T-cell (primary cell): ENCODE measurements around the gene SPSB4. TPM values are rescaled to one million over a fixed set of nuclear protein-coding genes. Genes with fewer than 3 reads are reported as not detected.

Experiments used
- ATAC-seq, 4 experiments: fragments of 200-7000 bp in 3 of 4; fragments of 150-1000 bp in 1 of 4; cut with Tn5 transposase; replicated peaks in 1 of 4; 1 replicate in 3 of 4; 2 replicates in 1 of 4; pipeline ENCODE4 v1.10.0; 2021; ENCODE audit warnings: moderate library complexity in 3 of 4, mild to moderate bottlenecking in 2 of 4, moderate number of reproducible peaks in 1 of 4
- CTCF ChIA-PET, 2 donors: fragments of 300-600 bp; sonication (Branson Sonifier 250); formaldehyde crosslinking; loops; one replicate each; lab custom pipeline; 2022; ENCODE audit warnings: antibody characterized with exemption in 2 of 2; lab: Charles Lee
- POLR2A ChIA-PET, 2 donors: fragments of 300-600 bp; sonication (Branson Sonifier 250); formaldehyde crosslinking; loops; one replicate each; lab custom pipeline; 2022; ENCODE audit warnings: antibody characterized with exemption in 2 of 2; lab: Charles Lee
- DNase-seq, 35 experiments: peaks; one replicate each; pipeline versions ENCODE4 v3.0.0 to v3.0.0-alpha.2; 2013 to 2023
- H3K27ac ChIP-seq: one replicate; pipeline ENCODE4 v1.5.1; 2013; ENCODE audit warnings: low read length
- H3K27me3 ChIP-seq, 2 experiments: replicated peaks in 1 of 2; 1 replicate in 1 of 2; 2 replicates in 1 of 2; pipeline versions ENCODE4 v1.6.1 to v1.7.0; 2013; ENCODE audit warnings: low read length in 1 of 2, mixed read lengths in 1 of 2; ENCODE audit not compliant: control insufficient read depth in 2 of 2, insufficient read depth in 2 of 2; ENCODE audit errors: extremely low read depth in 1 of 2
- H3K36me3 ChIP-seq, 2 donors: 1 replicate in 1 of 2; 2 replicates in 1 of 2; pipeline versions ENCODE4 v1.6.1 to v1.7.0; 2013; ENCODE audit warnings: low read length in 1 of 2; ENCODE audit not compliant: control insufficient read depth in 2 of 2, insufficient read depth in 1 of 2; ENCODE audit errors: extremely low read depth in 1 of 2
- H3K4me1 ChIP-seq, 2 experiments: 1 replicate in 1 of 2; 2 replicates in 1 of 2; pipeline versions ENCODE4 v1.6.1 to v1.7.0; 2013; ENCODE audit warnings: low read length in 2 of 2, mixed read lengths in 1 of 2; ENCODE audit not compliant: insufficient read depth in 2 of 2, control insufficient read depth in 1 of 2; ENCODE audit errors: extremely low read depth in 1 of 2
- H3K4me3 ChIP-seq, 2 donors: 1 replicate in 1 of 2; 2 replicates in 1 of 2; pipeline versions ENCODE4 v1.5.1 to v1.7.0; 2013; ENCODE audit warnings: mild to moderate bottlenecking in 2 of 2, low read length in 1 of 2, moderate library complexity in 1 of 2; ENCODE audit not compliant: control insufficient read depth in 1 of 2; ENCODE audit errors: extremely low read depth in 1 of 2
- H3K9me3 ChIP-seq: 2 replicates; pipeline ENCODE4 v1.7.0; 2013
- H3K27ac Mint-ChIP-seq, 2 donors: one replicate each; pipeline ENCODE4 v1.8.0; 2020 to 2021; ENCODE audit warnings: mild to moderate bottlenecking in 2 of 2, mixed read lengths in 2 of 2
- H3K27me3 Mint-ChIP-seq, 2 donors: one replicate each; pipeline ENCODE4 v1.8.0; 2021 to 2022; ENCODE audit warnings: mixed read lengths in 2 of 2
- H3K36me3 Mint-ChIP-seq: one replicate; pipeline ENCODE4 v1.8.0; 2021; ENCODE audit warnings: mixed read lengths
- H3K4me1 Mint-ChIP-seq, 3 donors: one replicate each; pipeline ENCODE4 v1.8.0; 2020 to 2022; ENCODE audit warnings: mixed read lengths in 3 of 3, mild to moderate bottlenecking in 1 of 3
- H3K4me3 Mint-ChIP-seq, 3 donors: one replicate each; pipeline ENCODE4 v1.8.0; 2020 to 2022; ENCODE audit warnings: mild to moderate bottlenecking in 3 of 3, mixed read lengths in 3 of 3, moderate library complexity in 3 of 3
- H3K9me3 Mint-ChIP-seq, 3 donors: one replicate each; pipeline ENCODE4 v1.8.0; 2020 to 2022; ENCODE audit warnings: mixed read lengths in 3 of 3
- WGBS: methylation state at CpG from one replicate; pipeline ENCODE4 v1.1.5; 2013; ENCODE audit warnings: missing lambda C conversion rate; ENCODE audit not compliant: insufficient coverage; 5-methylcytosine and 5-hydroxymethylcytosine counted together
- total RNA-seq, 35 experiments: library from RNA in 6 of 35; stranded (reverse) in 6 of 35; fragments of 120-200 nt in 1 of 35; gene quantifications; one replicate each; pipeline versions ENCODE4 v1.2.1 to v1.2.4 and lab custom pipeline; 2013 to 2026

SPSB4 gene
- total RNA-seq, 5 donors from 2014 or later (not counting 1 experiment from before 2014, with no cell fraction given), result not detected

DNA sequence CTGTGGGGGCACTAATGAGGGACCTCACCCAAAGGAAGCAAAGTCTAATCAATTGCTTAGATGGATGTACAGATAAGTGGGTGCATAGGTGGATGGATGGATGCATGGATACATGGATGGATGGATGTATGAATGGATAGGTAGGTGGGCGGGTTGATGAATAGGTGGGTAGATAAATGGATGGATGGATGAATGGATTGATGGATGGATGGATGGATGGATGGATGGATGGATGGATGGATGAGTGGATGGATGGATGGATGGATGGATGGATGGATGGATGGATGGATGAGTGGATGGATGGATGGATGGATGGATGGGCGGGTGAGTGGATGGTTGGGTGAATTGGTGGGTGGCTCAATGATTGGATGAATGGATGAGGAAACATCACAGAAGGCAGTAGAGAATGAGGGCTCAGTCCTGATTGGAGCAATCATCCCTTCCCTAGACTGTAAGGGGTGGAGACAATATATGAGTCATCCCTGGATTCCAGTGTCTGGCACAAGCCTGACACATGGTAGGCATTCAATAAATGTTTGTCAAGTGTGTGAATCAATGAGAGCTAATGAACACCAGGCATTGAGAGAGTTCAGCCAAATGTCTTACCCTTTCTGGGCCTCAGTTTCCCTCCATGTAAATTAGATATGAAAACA is 140.1 kb downstream of the SPSB4 start:
- no peak overlapping the region for H3K4me3 Mint-ChIP-seq

DNA sequence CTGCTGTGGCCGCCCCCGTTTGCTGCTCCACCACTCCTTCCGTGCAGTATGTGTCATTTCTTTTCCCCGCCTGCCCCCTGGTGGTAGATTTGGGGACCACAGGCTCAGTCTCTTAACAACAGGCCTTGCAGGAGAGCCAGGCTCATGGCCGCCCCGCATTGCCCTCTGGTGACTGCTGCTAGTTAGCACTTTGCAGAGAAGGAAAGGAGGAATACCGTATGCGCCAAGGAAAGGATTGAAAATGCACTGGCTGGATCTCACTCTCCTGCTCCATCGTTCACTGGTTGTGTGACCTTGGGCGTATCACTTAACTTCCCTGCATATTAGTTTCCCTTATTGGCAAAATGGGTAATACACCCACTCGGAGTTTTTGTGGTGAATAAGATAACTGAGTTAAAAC is 141.2 kb downstream of the SPSB4 start:
- Mint-ChIP-seq H3K36me3 (no peaks in the 10 kb centered on the region), H3K27me3 (peaks cover 9 to 12% of the 10 kb centered on the region in 2 donors), H3K9me3 (peaks cover 0 to 7% (median 3%) of the 10 kb centered on the region in 3 donors), H3K27ac (peak overlapping the region in 1 of 2 donors; percentile 13), H3K4me1 (peaks cover 9 to 11% (median 10%) of the 10 kb centered on the region in 3 donors), H3K4me3 (no peak overlapping the region)
- DNase-seq, result peak; percentile 84 to 99 (median 94)
- POLR2A ChIA-PET, result no interaction called here
- no peaks in the 10 kb centered on the region for H3K36me3 ChIP-seq
- CTCF ChIA-PET, result interaction anchor here (0.6 to 1.4 kb wide), 13 partner anchors 12 to 296 kb away, joined by 3 to 11 read pairs (median 4); no protein-coding TSS in a partner anchor
- H3K9me3 ChIP-seq, result no peaks in the 10 kb centered on the region
- peaks cover 6 to 9% of the 10 kb centered on the region in 2 experiments for H3K4me1 ChIP-seq
- peaks cover 0 to 23% of the 10 kb centered on the region in 2 experiments for H3K27me3 ChIP-seq
- H3K27ac ChIP-seq, result no peak overlapping the region
- 2% methylated on average over 6 of the region's 11 CpGs for WGBS
- no peak overlapping the region for H3K4me3 ChIP-seq
- peak; percentile 100 for ATAC-seq

More for the DNA sequence above, 140.1 kb downstream of the SPSB4 start:
- POLR2A ChIA-PET, result no interaction called here
- 43% methylated on average over 2 of the region's 2 CpGs for WGBS
- H3K36me3 ChIP-seq, result no peaks in the 10 kb centered on the region
- H3K4me3 ChIP-seq, result no peak overlapping the region
- no peak for DNase-seq
- H3K4me1 Mint-ChIP-seq, result peaks cover 9 to 11% (median 10%) of the 10 kb centered on the region in 3 donors
- H3K9me3 ChIP-seq, result no peaks in the 10 kb centered on the region
- no peak overlapping the region for H3K27ac Mint-ChIP-seq
- peaks cover 4 to 12% of the 10 kb centered on the region in 2 donors for H3K27me3 Mint-ChIP-seq
- peaks cover 0 to 25% of the 10 kb centered on the region in 2 experiments for H3K27me3 ChIP-seq
- H3K27ac ChIP-seq, result no peak overlapping the region
- CTCF ChIA-PET, result interaction anchor here (0.5 to 1.4 kb wide), 12 partner anchors 174 to 295 kb away, joined by 3 to 11 read pairs (median 4); no protein-coding TSS in a partner anchor
- peaks cover 6 to 9% of the 10 kb centered on the region in 2 experiments for H3K4me1 ChIP-seq
- H3K9me3 Mint-ChIP-seq, result peaks cover 0 to 7% (median 0%) of the 10 kb centered on the region in 3 donors
- no peaks in the 10 kb centered on the region for H3K36me3 Mint-ChIP-seq
- no peak for ATAC-seq

DNA sequence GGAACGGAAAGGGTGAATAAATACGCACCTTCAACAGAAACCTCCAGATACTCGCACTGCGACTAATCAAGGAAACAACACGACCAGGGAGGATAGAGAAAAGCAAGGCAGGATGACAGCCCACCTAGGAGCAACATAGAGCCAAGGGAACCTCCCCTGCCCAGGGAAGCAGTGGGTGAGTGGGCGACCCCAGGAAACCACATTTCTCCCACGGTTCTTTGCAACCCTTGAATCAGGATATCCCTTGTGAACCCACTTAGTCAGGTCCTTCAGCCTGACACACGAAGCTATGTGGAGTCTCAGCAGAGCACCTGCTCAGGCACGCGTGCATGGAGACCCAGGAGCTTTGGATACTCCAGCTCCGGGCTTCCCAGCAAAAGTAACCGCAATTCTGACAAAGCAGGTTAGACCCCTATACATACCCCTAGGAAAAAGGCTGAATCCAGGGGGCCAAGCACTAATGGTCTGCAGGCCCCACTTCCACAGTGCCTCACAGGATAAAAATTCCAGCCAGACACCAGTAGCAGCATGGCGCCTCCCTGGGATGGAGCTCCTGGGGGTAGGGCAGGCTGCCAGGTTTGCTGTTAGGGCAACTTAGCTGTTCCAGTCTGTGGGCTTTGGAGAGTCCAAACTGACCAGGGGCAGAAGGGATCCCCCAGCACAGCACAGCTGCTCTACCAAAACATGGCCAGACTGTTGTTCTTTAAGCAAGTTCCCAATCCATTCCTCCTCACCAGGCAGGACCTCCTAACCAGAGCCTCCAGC is 142.1 kb downstream of the SPSB4 start:
- H3K9me3 Mint-ChIP-seq, result peaks cover 0 to 7% (median 3%) of the 10 kb centered on the region in 3 donors
- CTCF ChIA-PET, result interaction anchor here (0.6 to 1.5 kb wide), 4 partner anchors 13 to 193 kb away, joined by 4 to 7 read pairs (median 6); no protein-coding TSS in a partner anchor
- POLR2A ChIA-PET, result no interaction called here
- H3K4me3 Mint-ChIP-seq, result no peak overlapping the region
- Histone ChIP-seq H3K36me3 (no peaks in the 10 kb centered on the region), H3K9me3 (no peaks in the 10 kb centered on the region), H3K27me3 (peaks cover 0 to 23% of the 10 kb centered on the region in 2 experiments), H3K4me1 (peaks cover 6 to 9% of the 10 kb centered on the region in 2 experiments), H3K4me3 (no peak overlapping the region), H3K27ac (no peak overlapping the region)
- peaks cover 9 to 13% of the 10 kb centered on the region in 2 donors for H3K27me3 Mint-ChIP-seq
- DNase-seq (no peak), ATAC-seq (no peak)
- H3K36me3 Mint-ChIP-seq, result no peaks in the 10 kb centered on the region
- H3K27ac Mint-ChIP-seq, result no peak overlapping the region
- WGBS, result 61% methylated on average over 7 of the region's 13 CpGs
- peaks cover 9 to 11% (median 10%) of the 10 kb centered on the region in 3 donors for H3K4me1 Mint-ChIP-seq

Other genes with a start within 250 kb of the SPSB4 start
- gene SLC25A36, start 109.5 kb upstream of the SPSB4 start, total RNA-seq, result 100 to 1,000 TPM in 2 of 5 donors, 10 to 100 TPM in 3; 44.4 to 112 (median 58.6) TPM
- gene PXYLP1, start 180.5 kb downstream of the SPSB4 start, total RNA-seq, result 10 to 100 TPM; 12.5 to 33.0 (median 14.6) TPM